ENCODE results near the gene TMEM168.
"Not testable (repeated sequence)": the region's sequence is repeated elsewhere in the genome, so short reads cannot be mapped to it uniquely, and the experiment has no call there.

The TMEM168 gene

DNA sequence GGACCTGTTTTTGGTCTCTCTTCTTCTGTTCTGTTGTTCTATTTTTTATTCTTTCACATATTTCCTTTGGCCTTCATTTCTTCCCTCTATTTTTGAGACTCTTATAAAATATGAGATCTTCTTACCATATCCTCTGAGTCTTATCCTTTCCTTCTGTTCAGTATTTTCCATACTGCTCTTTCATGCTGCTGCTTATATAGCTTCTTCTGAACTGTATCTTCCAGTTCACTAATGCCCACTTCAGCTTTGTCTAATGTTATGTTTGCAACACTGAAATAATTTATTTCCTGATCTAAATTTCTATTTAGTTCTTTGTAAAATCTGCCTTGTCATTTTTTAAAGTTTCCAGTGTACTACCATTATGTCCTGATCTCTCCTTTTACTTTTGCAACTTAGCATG, 12.8 kb downstream of the TMEM168 start:
- DNase-seq = no peak

GRCh38 chr7:112771166-112771565, 19.0 kb downstream of the TMEM168 start:
- no peak for DNase-seq

- no peak for DNase-seq
Observed at GRCh38 chr7:112770051-112770450, 20.1 kb downstream of the TMEM168 start.

DNA sequence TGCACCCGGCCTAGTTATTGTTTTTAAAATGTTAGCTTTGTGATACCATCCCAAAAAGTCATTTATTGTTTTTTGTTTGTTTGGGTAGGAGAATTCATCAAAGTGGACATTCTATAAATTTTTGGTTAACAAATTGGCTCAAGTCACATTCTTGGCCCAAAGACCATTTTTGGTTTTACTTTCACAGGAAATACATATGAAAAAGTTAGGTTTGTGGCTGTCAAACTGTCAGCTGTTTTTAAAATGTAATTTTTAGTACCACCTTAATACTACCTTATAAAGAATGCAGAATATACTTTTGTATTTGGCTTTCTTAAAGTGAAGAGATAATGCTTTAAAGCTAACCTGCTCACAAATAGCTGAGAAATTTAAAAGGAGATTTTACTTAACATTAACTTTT, 25.1 kb downstream of the TMEM168 start:
- DNase-seq = no peak

- DNase-seq = no peak
Observed at GRCh38 chr7:112763996-112764395, 26.2 kb downstream of the TMEM168 start.

- DNase-seq = no peak
Observed at GRCh38 chr7:112763298-112763697, 26.9 kb downstream of the TMEM168 start.

- DNase-seq = no peak
Observed at GRCh38 chr7:112759905-112760304, 30.3 kb downstream of the TMEM168 start.

- DNase-seq = no peak
Observed at GRCh38 chr7:112757337-112757736, 32.9 kb downstream of the TMEM168 start.

DNA sequence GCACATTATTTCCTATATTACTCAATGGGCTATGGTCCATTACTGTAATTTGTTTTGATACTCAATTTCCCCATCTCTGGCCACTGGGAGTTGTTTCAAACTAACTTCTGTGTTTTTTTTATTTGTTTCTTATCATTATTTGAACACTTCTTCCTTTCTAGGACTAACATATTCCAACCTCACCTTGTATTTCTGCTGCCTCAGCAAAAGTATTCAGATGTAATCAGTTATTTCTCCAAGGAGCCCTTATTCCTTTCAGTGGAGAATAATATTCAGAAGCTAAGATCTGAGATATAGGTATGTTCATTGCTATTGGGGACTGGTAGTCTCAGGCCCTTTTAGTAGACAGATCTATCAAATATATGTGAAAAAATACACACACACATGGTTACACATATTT, 36.9 kb downstream of the TMEM168 start:
- DNase-seq = no peak

- no peak for DNase-seq
Observed at GRCh38 chr7:112752576-112752975, 37.6 kb downstream of the TMEM168 start.

- no peak for DNase-seq
Observed at GRCh38 chr7:112749775-112750174, 40.4 kb downstream of the TMEM168 start.

DNA sequence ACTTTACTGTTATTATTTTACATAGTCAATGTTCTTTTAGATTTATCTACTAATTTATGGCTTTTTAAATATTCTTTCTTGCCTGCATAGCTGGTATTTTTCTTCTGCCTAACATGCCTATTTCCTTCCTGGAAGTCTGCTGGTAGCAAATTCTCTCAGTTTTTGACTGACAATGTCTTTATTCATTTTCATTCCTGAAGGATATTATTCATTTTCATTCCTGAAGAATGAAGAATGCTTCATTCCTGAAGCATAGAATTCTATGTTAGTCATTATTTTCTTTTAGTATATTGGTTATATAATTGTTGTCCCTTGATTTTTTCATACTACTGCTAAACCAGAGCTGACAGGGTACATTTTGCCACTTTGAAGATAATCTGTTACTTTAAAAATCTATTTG, 41.8 kb downstream of the TMEM168 start:
- DNase-seq = no peak

DNA sequence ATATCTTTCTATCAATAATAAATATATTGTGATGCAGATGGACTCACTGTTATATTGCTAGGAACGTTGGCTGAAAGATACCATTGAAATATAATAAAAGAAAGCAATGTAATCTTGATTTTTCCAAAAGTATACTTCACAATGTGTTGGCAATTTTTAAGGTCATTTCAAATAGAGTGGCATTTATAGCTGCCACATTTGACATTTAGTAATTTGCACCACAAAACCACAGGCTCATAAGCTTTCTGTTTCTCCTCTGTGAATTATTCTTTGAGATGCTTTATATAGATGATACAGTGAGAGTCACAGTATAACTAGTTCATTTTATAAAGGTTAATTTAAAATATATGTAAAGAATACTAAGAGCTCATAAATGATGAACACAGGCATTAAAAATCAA, 44.6 kb downstream of the TMEM168 start:
- DNase-seq = no peak

- DNase-seq = no peak
Observed at GRCh38 chr7:112744818-112745217, 45.4 kb downstream of the TMEM168 start.

DNA sequence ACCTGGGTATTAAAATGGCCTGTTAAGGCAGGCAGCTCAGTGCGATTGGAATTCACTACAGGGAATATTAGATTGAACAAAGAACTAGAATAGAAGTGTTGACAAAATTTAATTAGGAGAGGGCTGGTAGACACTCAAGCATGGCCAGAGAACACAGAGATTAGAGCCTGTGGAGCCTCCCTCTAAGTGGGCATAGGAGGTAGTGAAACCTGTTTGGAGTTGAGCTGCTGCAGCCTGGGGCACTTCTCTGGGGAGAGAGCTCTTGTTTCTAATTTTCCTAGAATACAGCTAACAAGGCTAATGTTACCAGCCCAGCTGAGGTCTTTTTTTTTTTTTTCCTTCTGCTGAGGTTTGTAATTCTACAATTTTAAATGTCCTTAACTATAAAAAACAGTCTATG, 46.4 kb downstream of the TMEM168 start:
- no peak for DNase-seq

DNA sequence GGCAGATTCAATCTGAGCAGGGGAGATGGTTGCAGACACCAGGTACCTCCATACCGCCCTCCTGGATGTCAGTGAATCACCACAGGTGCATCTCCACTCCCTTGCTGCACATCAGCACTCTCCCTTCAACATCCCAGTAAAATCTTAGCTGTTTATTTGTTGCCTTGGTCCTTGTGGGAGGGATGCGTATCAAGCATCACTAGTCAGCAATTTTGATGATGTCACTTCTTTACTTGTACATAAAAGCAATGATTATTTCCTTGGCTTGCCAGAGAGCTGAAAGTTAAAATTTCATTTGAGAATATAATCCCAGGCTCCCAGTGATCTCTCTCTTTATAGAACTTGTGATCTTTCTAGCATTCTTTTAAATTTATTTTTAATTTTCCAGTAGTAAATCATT, 49.5 kb downstream of the TMEM168 start:
- no peak for DNase-seq

DNA sequence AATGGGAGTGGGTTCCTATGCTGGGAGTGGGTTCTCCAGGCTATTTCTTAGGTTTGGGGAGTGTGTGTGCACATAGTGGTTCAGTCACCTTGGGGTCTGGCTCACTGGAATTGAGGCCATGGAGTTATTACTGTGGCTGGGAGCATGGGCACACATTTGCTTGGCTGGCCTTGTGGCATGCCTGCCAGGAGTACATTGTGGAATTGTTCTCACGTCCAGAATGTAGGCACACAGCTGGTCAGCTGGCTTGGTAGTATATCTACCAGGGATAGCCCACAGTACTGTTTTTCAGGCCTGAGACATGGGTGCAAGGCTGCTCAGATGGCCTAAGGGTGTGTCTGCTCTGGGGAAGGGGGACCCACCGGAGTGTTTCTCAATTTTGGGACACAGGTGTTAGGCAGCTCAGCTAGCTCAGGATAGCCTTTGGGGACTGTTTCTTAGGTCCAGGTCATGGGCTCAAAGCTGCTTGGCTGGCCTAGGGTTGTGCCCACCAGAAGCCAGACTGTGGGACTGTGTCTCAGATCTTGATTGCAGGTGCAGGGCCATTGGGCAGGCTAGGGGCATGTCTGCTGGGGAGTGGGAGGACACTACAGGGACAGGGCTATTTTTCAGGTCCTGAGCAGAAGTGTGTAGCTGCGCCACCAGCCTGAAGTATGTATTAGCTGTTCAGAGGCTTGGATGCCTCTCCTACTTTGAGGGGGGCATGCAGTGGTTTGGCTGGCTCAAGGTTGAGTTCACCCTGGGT, 50.6 kb downstream of the TMEM168 start:
- DNase-seq = no peak

DNA sequence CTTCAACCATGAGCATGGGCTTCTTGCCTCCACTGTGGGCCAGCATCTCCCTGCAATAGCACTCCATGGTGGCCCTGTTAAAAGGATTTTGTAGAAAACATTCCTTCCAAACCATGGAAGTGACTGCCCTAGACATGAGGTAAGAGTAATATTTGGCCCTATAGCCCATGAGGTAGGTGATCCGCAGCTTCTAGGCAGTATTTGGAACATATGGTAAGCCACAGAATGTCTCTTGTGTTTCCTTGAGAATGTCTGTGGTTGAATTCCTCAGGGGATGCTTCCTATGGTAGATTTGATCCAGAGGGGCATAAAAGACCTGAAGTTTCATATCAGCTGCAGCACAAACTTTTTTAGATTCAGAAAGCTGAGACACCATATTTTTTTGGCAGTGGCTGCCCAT, 54.9 kb downstream of the TMEM168 start:
- no peak for DNase-seq

GRCh38 chr7:112731324-112731723, 58.9 kb downstream of the TMEM168 start:
- DNase-seq = not testable (repeated sequence)

- no peak for DNase-seq
Observed at GRCh38 chr7:112726076-112726475, 64.1 kb downstream of the TMEM168 start.

GRCh38 chr7:112723416-112723815, 66.8 kb downstream of the TMEM168 start:
- DNase-seq = no peak

- no peak for DNase-seq
Observed at GRCh38 chr7:112721366-112721765, 68.8 kb downstream of the TMEM168 start.

- no peak for DNase-seq
Observed at GRCh38 chr7:112715525-112715924, 74.7 kb downstream of the TMEM168 start.

GRCh38 chr7:112714917-112715316, 75.3 kb downstream of the TMEM168 start:
- DNase-seq = no peak

All from NCI-H1694 treated with DMSO at 0.1 percent for 48 hours (cell line).